Amygdala (tissue), 56 donors: Measurements from ENCODE around the gene ZNF207.
"Not testable (repeated sequence)": the region's sequence is repeated elsewhere in the genome, so short reads cannot be mapped to it uniquely, and the experiment has no call there.

Experiments used
- DNase-seq, 56 donors: peaks; one replicate each; lab custom pipeline; 2025; lab: John Stamatoyannopoulos, UW

The ZNF207 gene

GRCh38 chr17:32349854-32350665 lies at the start of gene ZNF207:
ZNF207 (plus strand) TSS chr17:32350157; CDS start chr17:32350286, 129 bp downstream.
- peak; percentile 22 to 96 (median 88) for DNase-seq

- DNase-seq: no peak
Measured at GRCh38 chr17:32302037-32302436, 47.9 kb upstream of the ZNF207 start.

GRCh38 chr17:32302860-32303649 lies 46.9 kb upstream of the ZNF207 start:
- DNase-seq: no peak

GRCh38 chr17:32303781-32304288 lies 46.1 kb upstream of the ZNF207 start:
- DNase-seq: peak in 1 of 56 donors; percentile 10

- no peak for DNase-seq
Measured at GRCh38 chr17:32305049-32305448, 44.9 kb upstream of the ZNF207 start.

- no peak for DNase-seq
Measured at GRCh38 chr17:32307658-32308057, 42.3 kb upstream of the ZNF207 start.

- DNase-seq: peak in 4 of 56 donors; percentile 1 to 14 (median 8)
Measured at GRCh38 chr17:32311028-32311536, 38.9 kb upstream of the ZNF207 start.

GRCh38 chr17:32314636-32315035 lies 35.3 kb upstream of the ZNF207 start:
- DNase-seq: no peak

- DNase-seq: no peak
Measured at GRCh38 chr17:32315171-32315570, 34.8 kb upstream of the ZNF207 start.

- DNase-seq: not testable (repeated sequence)
Measured at GRCh38 chr17:32316653-32317052, 33.3 kb upstream of the ZNF207 start.

- DNase-seq: no peak
Measured at GRCh38 chr17:32317353-32317752, 32.6 kb upstream of the ZNF207 start.

- no peak for DNase-seq
Measured at GRCh38 chr17:32318071-32318470, 31.9 kb upstream of the ZNF207 start.

- DNase-seq: peak in 46 of 56 donors; percentile 5 to 79 (median 38)
Measured at GRCh38 chr17:32319548-32319905, 30.4 kb upstream of the ZNF207 start.

- not testable (repeated sequence) for DNase-seq
Measured at GRCh38 chr17:32320080-32320479, 29.9 kb upstream of the ZNF207 start.

- no peak for DNase-seq
Measured at GRCh38 chr17:32320847-32321246, 29.1 kb upstream of the ZNF207 start.

- no peak for DNase-seq
Measured at GRCh38 chr17:32323046-32323445, 26.9 kb upstream of the ZNF207 start.

- DNase-seq: peak in 31 of 56 donors; percentile 7 to 71 (median 24)
Measured at GRCh38 chr17:32323811-32324491, 26.0 kb upstream of the ZNF207 start.

GRCh38 chr17:32327911-32328310 lies 22.0 kb upstream of the ZNF207 start:
- no peak for DNase-seq

GRCh38 chr17:32330147-32330546 lies 19.8 kb upstream of the ZNF207 start:
- no peak for DNase-seq

- DNase-seq: no peak
Measured at GRCh38 chr17:32331243-32332040, 18.5 kb upstream of the ZNF207 start.
